GM12801 (cell line): ENCODE results near the gene ECT2.

Experiments used
- TF ChIP-seq, protein P1 (sequence below): IDR thresholded peaks from one replicate; pipeline ENCODE4 v1.5.1; 2011; ENCODE audit warnings: control low read depth; ENCODE audit not compliant: insufficient read length; ENCODE audit errors: extremely low read depth

ECT2 gene

DNA sequence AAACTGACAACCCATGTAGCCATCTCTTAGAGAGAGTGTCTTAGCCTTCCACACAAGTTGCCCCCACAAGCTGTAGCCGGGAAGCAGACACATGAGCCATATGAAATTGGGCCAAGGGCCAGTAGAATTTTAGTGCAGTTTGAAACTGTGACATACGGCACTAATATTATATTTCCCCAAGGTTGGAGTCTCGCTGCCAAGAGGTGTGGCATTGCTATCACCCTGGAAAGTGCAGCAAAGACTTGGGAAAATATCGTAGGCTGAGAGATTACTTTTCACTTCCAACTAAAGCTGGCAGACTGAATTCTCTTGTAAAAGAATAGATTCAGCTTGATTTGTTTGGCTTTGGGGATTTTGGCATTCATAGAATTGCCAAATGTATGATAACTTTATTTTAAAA lies 89.2 kb downstream of the ECT2 start:
- TF ChIP-seq, protein P1, sequence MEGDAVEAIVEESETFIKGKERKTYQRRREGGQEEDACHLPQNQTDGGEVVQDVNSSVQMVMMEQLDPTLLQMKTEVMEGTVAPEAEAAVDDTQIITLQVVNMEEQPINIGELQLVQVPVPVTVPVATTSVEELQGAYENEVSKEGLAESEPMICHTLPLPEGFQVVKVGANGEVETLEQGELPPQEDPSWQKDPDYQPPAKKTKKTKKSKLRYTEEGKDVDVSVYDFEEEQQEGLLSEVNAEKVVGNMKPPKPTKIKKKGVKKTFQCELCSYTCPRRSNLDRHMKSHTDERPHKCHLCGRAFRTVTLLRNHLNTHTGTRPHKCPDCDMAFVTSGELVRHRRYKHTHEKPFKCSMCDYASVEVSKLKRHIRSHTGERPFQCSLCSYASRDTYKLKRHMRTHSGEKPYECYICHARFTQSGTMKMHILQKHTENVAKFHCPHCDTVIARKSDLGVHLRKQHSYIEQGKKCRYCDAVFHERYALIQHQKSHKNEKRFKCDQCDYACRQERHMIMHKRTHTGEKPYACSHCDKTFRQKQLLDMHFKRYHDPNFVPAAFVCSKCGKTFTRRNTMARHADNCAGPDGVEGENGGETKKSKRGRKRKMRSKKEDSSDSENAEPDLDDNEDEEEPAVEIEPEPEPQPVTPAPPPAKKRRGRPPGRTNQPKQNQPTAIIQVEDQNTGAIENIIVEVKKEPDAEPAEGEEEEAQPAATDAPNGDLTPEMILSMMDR, result no peak

DNA sequence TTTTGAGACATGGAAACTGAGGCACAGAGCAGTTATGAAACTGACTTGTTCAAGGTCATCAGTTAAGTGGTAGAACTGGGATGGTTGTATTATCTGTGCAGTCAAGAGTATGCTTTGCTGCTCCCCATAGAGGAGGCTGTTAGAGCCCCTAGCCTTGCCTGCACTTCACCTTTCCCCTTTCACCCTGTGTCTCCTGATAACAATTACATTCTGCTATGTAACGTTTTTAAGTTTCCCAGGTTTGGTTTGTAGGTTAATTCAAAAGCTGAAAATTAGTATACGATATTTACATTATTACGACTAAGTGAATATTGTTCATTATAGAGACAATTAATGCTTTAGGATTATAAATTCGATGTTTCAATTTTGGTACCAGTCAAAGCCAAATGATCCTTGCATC lies 89.9 kb downstream of the ECT2 start:
- TF ChIP-seq, protein P1, result no peak

DNA sequence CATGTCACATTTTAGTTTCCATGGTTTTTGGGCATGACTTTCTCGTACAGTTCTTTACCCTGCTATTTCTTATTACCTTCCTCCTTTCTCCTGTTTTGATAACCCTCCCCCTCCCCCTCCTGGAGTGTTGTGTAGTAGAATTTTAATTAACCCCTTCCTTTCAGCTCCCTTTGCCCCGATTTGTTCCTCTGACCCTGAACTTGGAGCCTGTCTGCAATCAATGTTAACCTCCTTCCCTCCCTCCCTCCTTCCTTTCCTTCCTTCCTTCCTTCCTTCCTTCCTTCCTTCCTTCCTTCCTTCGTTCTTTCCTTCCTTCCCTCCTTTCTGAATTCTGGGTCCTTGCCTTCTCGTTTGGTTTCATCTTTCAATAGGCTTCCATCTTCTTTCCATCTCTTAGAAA lies 90.4 kb downstream of the ECT2 start:
- TF ChIP-seq, protein P1, result no peak

DNA sequence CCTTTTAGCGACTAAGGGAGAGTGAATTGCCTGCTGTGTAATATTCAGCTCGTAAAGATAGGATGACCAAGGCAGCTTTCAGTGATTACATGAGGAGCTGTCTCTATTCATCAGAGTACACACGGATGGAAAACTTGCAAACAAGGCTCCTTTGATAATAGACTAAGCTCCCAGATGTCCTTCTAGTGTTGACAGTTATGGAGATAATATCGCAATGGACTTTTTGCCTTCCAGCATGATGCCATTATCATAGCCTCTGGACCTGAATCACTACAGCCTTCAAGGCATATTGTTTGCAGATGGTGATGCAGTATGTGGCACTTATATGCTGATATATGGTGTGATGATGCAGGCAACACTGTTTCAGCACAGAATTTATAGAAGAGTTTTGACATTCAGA lies 93.9 kb downstream of the ECT2 start:
- TF ChIP-seq, protein P1, result no peak

DNA sequence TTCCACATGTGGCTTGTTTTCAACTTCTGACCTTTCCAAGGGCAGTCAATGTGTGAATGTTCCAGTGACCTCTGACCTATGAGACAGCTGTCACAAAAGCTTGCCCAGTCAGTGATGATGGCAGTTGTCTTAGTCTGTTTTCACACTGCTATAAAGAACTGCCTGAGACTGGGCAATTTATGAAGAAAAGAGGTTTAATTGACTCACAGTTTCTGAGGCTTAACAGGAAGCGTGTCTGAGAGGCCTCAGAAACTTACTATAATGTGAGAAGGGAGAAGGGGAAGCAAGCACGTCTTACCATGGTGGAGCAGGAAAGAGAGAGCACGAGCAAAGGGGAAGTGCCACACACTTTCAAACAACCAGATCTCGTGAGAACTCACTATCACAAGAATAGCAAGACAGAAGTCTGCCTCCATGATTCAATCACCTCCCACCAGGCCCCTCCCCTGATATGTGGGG lies 95.6 kb downstream of the ECT2 start:
- TF ChIP-seq, protein P1, result no peak

DNA sequence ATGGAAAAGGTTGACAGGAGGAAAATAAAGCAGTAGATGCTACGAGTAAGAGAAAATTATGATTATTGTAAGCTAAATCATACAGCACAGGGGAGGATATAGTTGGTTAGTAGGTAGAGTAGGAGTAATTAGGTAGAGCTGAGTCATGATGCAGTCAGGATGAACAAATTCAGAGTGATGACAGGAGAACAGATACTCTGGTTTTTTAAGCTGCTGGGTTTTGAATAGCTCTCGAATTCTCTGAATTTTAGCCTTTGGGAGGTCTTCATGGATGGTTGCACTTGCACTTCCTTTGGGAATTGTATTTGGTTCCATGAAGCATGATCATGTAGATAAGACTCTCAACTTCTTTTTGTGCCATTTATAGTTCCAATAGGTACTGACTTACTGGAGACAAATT lies 96.2 kb downstream of the ECT2 start:
- TF ChIP-seq, protein P1, result no peak

DNA sequence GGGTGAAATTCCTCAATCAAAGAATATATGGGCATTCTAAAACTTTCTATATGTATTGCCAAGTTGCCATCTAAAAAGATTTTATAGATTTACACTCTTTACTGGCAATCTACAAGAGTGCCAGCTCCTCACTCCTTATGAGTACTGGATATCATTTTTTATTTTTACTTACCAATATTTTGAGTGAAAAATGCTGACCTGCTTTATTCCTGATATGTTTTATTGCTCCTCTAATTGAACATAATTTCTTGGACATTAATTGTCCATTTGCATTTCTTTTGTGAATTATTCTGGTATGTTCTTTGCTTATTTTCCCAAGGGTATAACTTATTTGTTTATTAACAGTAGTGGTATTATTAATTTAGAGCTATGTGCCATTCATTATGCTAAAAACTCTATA lies 96.8 kb downstream of the ECT2 start:
- TF ChIP-seq, protein P1, result no peak

DNA sequence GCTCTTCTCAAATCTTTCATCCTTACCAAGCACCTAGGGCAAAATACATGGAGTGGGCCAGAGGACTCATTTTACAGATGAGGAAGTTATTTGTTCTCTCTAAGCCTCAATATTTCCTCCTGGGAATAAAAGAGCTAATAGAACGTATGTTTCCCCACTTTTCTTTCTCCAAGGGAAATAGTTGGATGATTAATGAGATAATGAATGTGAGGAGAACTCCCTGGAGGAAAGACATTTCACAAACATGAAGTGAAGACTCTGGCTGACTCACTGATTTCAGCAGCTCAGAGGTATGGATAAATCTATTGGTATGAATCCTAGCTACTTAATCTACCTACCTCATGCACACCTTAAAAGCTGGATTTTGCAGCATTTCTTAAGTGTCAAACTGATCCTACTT lies 98.4 kb downstream of the ECT2 start:
- TF ChIP-seq, protein P1, result no peak
